Loucy (cell line): Measurements from ENCODE around the gene SLC35E4.

Experiments used
- EZH2phosphoT487 ChIP-seq: fragments of 200-600 bp; IDR thresholded peaks from 2 replicates; pipeline ENCODE4 v1.6.1; 2018; ENCODE audit warnings: antibody characterized with exemption, mild to moderate bottlenecking, moderate library complexity, borderline replicate concordance
- TF ChIP-seq, protein P1 (sequence below): fragments of 200-600 bp; sonication (generic); conservative IDR thresholded peaks from 2 replicates; pipeline ENCODE4 v1.5.1; 2014; ENCODE audit warnings: mild to moderate bottlenecking, antibody characterized with exemption, low read length

DNA sequence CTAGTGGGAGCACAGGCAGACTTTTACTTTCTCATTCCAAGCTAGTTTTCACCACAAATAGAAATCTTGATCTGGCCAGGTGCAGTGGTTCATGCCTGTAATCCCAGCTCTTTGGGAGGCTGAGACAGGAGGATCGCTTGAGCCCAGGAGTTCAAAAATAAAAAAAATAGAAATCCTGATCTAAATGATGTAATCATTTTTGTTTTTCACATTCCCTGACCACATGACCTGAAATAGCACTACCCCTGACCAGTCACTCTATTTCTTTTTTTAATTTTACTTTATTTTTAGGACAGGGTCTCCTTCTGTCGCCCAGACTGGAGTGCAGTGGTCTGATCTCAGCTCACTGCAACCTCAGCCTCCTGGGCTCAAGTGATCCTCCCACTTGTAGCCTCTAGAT is 30.9 kb upstream of the SLC35E4 start:
- TF ChIP-seq, protein P1, sequence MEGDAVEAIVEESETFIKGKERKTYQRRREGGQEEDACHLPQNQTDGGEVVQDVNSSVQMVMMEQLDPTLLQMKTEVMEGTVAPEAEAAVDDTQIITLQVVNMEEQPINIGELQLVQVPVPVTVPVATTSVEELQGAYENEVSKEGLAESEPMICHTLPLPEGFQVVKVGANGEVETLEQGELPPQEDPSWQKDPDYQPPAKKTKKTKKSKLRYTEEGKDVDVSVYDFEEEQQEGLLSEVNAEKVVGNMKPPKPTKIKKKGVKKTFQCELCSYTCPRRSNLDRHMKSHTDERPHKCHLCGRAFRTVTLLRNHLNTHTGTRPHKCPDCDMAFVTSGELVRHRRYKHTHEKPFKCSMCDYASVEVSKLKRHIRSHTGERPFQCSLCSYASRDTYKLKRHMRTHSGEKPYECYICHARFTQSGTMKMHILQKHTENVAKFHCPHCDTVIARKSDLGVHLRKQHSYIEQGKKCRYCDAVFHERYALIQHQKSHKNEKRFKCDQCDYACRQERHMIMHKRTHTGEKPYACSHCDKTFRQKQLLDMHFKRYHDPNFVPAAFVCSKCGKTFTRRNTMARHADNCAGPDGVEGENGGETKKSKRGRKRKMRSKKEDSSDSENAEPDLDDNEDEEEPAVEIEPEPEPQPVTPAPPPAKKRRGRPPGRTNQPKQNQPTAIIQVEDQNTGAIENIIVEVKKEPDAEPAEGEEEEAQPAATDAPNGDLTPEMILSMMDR = no peak
- TF ChIP-seq EZH2phosphoT487 = no peak
